Left lung (tissue), 10 donors: ENCODE data around the gene TPRG1. TPM values are rescaled to one million over a fixed set of nuclear protein-coding genes. Genes with fewer than 3 reads are reported as not detected.

Source experiments
- ATAC-seq: fragments of 200-7000 bp; cut with Tn5 transposase; one replicate; pipeline ENCODE4 v1.9.1; 2020; ENCODE audit warnings: moderate library complexity
- DNase-seq, 4 donors: peaks; one replicate each; pipeline ENCODE4 v3.0.0-alpha.2; 2013 to 2020
- H3K27ac ChIP-seq, 2 donors: fragments of 200-600 bp; sonication (generic) in 1 of 2; one replicate each; pipeline versions ENCODE4 v1.5.0 to v1.8.0; 2020 to 2021
- H3K27me3 ChIP-seq, 2 donors: fragments of 200-600 bp; sonication (generic) in 1 of 2; one replicate each; pipeline versions ENCODE4 v1.5.0 to v1.8.0; 2020 to 2021
- H3K36me3 ChIP-seq, 2 donors: fragments of 200-600 bp; sonication (generic) in 1 of 2; one replicate each; pipeline versions ENCODE4 v1.5.0 to v1.8.0; 2020 to 2021
- H3K4me1 ChIP-seq, 2 donors: fragments of 200-600 bp; one replicate each; pipeline ENCODE4 v1.8.0; 2021
- H3K4me3 ChIP-seq, 2 donors: fragments of 200-600 bp; sonication (generic) in 1 of 2; one replicate each; pipeline versions ENCODE4 v1.5.0 to v1.8.0; 2020 to 2021; ENCODE audit warnings: mild to moderate bottlenecking in 1 of 2
- H3K9me3 ChIP-seq, 2 donors: fragments of 200-600 bp; sonication (generic) in 1 of 2; one replicate each; pipeline versions ENCODE4 v1.5.0 to v1.8.0; 2020 to 2021
- intact Hi-C, 2 donors: fragments of 100-400 bp; cut with DNase I; formaldehyde crosslinking; loops; one replicate each; pipeline versions ENCODE4 v1.11.2 to v1.14.2; 2022
- polyA plus RNA-seq, 6 donors: library from polyadenylated mRNA; unstranded; fragments of 120-200 nt; gene quantifications; one replicate each; pipeline ENCODE4 v1.2.1, GENCODE V29; 2013; ENCODE audit not compliant: insufficient read length in 6 of 6
- total RNA-seq, 2 donors: library from RNA; stranded (reverse); fragmentation: NEBNext Ultra II Directional; extraction: Animal tissue kit (Norgen Biotek cat#: 25700); gene quantifications; one replicate each; pipeline ENCODE4 v1.2.1, GENCODE V29; 2021
- TF ChIP-seq, protein P1 (sequence below), 2 donors: fragments of 200-600 bp; sonication (generic) in 1 of 2; IDR thresholded peaks; one replicate each; pipeline versions ENCODE4 v1.5.0 to v1.8.0; 2021; ENCODE audit warnings: antibody characterized with exemption in 2 of 2
- donor health status: DM: no; HTN: yes; CAD: no.
- donor health status: DM: no; HTN: no; CAD: no.

TPRG1 gene
- total and polyA plus RNA-seq, 8 donors, result 0.52 to 12.8 (median 0.85) TPM

DNA sequence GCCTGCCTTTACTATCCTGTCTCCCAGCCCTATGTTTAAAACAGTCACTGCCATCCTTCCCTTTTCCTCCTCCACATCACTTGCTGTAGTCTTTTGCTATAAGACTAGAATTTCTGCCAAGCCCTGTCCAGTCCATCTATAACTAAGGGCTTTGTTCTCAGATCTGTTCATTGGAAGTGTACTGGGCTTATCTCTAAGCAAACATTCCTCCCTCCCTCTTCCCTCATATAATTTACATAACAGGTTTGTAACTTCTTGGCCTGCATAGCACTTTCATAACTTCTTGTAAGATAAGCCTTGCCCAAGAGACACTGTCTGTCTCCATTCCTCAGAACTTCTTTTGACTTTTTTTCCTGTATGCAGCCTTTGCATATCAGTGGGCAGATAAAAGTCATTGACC is 16.7 kb downstream of the TPRG1 start:
- intact Hi-C loops, result no loop called here
- no peak overlapping the region for H3K27ac ChIP-seq

DNA sequence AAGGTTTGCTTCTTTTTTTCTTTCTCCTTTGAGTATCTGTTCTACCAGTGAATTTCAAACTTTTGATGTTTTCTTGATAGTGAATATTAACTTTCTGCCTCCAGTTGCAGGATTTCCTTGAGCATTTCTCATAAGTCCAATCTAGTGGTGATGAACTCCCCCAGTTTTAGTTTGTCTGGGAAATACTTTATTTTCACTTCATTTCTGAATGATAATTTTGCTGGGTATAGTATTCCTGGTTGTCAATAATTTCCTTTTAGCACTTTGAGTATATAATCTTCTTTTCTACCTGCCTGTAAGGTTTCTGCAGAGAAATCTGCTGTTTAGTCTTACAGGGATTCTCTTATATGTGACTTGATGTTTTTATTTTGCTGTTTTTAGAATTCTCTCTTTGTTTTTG is 21.0 kb downstream of the TPRG1 start:
- intact Hi-C loops, result no loop called here
- ATAC-seq (no peak), DNase-seq (no peak)
- no peak overlapping the region for H3K27ac ChIP-seq
- no peak overlapping the region for H3K4me3 ChIP-seq
- peaks cover 0 to 6% of the 10 kb centered on the region in 2 donors for H3K4me1 ChIP-seq
- H3K27me3 ChIP-seq, result no peaks in the 10 kb centered on the region
- H3K9me3 ChIP-seq, result peaks cover 0 to 48% of the 10 kb centered on the region in 2 donors
- TF ChIP-seq, protein P1, sequence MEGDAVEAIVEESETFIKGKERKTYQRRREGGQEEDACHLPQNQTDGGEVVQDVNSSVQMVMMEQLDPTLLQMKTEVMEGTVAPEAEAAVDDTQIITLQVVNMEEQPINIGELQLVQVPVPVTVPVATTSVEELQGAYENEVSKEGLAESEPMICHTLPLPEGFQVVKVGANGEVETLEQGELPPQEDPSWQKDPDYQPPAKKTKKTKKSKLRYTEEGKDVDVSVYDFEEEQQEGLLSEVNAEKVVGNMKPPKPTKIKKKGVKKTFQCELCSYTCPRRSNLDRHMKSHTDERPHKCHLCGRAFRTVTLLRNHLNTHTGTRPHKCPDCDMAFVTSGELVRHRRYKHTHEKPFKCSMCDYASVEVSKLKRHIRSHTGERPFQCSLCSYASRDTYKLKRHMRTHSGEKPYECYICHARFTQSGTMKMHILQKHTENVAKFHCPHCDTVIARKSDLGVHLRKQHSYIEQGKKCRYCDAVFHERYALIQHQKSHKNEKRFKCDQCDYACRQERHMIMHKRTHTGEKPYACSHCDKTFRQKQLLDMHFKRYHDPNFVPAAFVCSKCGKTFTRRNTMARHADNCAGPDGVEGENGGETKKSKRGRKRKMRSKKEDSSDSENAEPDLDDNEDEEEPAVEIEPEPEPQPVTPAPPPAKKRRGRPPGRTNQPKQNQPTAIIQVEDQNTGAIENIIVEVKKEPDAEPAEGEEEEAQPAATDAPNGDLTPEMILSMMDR (IDR thresholded peaks at IDR 0.05), result no peak
- no peaks in the 10 kb centered on the region for H3K36me3 ChIP-seq

More for the DNA sequence above, 16.7 kb downstream of the TPRG1 start:
- DNase-seq (peak in 2 of 4 donors; percentile 6 to 21), ATAC-seq (peak; percentile 95)
- H3K4me1 ChIP-seq, result peaks cover 0 to 6% of the 10 kb centered on the region in 2 donors
- no peak overlapping the region for H3K4me3 ChIP-seq
- H3K9me3 ChIP-seq, result peaks cover 0 to 22% of the 10 kb centered on the region in 2 donors
- TF ChIP-seq, protein P1 (IDR thresholded peaks at IDR 0.05), result no peak
- H3K36me3 ChIP-seq, result no peaks in the 10 kb centered on the region
- H3K27me3 ChIP-seq, result no peaks in the 10 kb centered on the region

DNA sequence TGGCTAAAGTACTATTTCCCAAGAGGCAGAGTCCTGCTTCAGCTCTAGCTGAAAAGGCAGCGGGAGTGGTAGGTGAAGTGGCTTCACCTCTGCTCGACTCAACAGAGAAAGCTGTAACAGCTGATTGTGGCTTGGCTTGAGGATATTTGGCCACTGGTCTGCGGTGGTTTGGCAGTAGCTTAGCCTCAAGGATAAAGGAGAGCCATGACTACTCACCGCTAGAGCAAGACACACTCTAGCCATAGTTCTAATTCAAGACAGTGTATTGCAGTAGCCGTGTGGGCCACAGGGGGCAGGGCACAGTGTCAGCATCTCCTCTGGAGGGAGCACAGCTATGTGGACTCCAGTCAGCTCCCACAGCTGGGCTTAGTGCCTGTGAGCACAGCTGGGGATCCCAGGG is 23.5 kb downstream of the TPRG1 start:
- TF ChIP-seq, protein P1 (IDR thresholded peaks at IDR 0.05), result no peak
- Histone ChIP-seq H3K4me3 (no peak overlapping the region), H3K27me3 (no peaks in the 10 kb centered on the region), H3K36me3 (no peaks in the 10 kb centered on the region), H3K27ac (no peak overlapping the region), H3K9me3 (peaks cover 0 to 48% of the 10 kb centered on the region in 2 donors), H3K4me1 (no peaks in the 10 kb centered on the region)
- ATAC-seq (peak; percentile 87), DNase-seq (peak in 1 of 4 donors; percentile 42)
- intact Hi-C loops, result no loop called here

DNA sequence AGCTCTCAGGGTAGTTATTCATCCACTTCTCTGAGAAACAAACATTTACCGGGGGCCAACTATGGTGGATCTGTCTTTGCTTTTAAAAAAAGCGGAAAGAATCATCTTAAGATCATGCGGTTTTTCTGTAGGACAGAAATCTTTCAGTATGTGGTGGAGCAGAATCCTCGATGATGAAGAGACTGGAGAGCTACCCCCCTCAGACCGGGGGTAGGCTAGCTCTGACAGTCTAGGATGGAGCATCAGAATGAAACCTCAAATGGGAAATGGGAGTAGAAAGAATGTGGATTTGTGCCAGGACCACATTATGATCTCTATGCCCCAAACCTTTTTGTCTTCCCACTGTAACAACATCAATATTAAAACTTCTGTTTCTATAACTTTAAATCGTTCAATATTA is 30.3 kb downstream of the TPRG1 start:
- no peak for ATAC-seq
- DNase-seq, result no peak

DNA sequence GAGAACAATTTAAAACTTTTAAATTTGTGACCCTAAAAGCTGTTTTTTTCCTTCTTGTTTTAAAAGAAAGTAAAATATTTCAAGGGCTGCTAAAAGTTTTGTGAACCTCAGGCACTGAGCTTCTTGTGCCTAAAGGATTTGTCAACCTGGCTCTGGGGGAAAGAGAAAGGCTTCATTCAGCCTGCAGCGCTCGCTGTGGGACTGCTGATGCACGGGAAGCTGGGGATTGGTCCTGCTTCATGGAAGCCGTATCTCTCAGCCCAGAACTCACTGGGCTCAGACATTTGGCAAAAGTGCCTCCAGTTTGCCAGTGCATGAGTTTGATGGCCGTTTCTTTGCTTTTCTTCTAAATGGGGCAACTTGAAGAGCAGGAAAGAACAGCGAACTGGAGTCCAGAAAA is 30.8 kb downstream of the TPRG1 start:
- intact Hi-C loops, result no loop called here
- ATAC-seq, result no peak
- no peaks in the 10 kb centered on the region for H3K4me1 ChIP-seq
- no peaks in the 10 kb centered on the region for H3K27me3 ChIP-seq
- H3K27ac ChIP-seq, result no peak overlapping the region
- H3K36me3 ChIP-seq, result no peaks in the 10 kb centered on the region
- DNase-seq, result no peak
- H3K4me3 ChIP-seq, result no peak overlapping the region
- no peaks in the 10 kb centered on the region for H3K9me3 ChIP-seq
- TF ChIP-seq, protein P1 (IDR thresholded peaks at IDR 0.05), result no peak

More for the DNA sequence above, 30.3 kb downstream of the TPRG1 start:
- no peaks in the 10 kb centered on the region for H3K4me1 ChIP-seq
- no peaks in the 10 kb centered on the region for H3K9me3 ChIP-seq
- H3K4me3 ChIP-seq, result no peak overlapping the region
- H3K36me3 ChIP-seq, result no peaks in the 10 kb centered on the region
- intact Hi-C loops, result no loop called here
- H3K27ac ChIP-seq, result no peak overlapping the region
- H3K27me3 ChIP-seq, result no peaks in the 10 kb centered on the region
- TF ChIP-seq, protein P1 (IDR thresholded peaks at IDR 0.05), result no peak
